ENCODE data around the gene LPIN1.

The LPIN1 gene

DNA sequence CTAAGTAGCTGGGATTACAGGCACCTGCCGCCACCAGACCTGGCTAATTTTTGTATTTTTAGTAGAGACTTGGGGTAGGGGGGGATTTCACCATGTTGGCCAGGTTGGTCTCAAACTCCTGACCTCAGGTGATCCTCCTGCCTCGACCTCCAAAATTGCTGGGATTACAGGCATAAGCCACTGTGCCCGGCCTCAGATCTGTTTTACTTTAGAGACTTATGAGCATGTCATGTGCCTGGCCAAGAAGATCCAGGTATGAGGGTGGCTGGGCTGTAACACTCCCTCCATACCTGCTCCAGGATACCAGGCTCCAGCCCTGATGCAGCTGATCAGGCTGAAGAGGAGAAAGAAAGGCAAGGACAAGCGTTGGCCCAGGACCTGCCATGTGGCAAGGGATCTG lies 125.0 kb downstream of the LPIN1 start:
- no peak for DNase-seq

DNA sequence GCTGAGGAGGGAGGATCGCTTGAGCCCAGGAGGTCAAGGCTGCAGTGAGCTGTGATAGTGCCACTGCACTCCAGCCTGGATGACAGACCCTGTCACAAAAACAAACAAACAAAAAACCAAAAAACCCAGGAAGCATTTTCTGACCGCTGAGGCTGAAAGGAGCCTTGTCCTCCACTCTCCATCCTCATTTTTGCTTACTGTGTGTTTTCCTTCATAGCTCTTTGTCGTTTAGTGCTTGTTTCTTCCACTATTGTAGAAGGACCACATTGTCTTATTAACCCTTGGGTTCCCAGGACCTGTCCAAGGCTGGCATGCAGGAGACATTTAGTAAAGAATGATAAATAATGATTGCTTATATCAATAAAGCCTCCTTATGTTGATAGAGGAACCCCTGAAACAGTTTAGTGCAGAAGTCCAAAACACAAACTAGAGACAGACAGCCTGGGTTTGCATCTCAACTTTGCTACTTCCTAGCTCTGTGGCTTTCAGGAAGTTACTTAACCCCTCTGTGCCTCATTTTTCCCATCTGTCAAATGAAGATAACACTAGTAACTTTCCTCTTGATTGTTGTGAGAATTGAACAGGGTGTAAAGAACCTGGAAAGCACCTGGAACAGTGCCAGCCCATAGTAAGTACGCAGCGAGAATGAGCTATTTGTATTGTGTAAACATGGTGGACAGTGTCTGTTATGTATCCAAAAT lies 126.0 kb downstream of the LPIN1 start:
- no peak for DNase-seq

DNA sequence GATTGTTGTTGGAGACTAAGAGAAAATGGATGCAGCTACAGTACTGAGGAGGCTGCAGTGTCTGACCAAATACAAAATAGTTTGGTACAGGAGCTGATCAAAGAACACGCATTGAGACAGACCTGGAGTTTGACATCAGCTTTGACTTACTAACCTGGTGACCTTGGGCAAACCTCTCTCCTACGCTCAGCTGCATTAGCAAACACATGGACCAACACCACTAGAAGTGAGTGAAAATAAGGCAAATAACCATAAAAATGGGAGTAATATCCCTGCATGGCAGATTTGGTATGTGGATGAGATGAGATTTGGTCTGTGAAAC lies 126.5 kb downstream of the LPIN1 start:
- no peak for DNase-seq

DNA sequence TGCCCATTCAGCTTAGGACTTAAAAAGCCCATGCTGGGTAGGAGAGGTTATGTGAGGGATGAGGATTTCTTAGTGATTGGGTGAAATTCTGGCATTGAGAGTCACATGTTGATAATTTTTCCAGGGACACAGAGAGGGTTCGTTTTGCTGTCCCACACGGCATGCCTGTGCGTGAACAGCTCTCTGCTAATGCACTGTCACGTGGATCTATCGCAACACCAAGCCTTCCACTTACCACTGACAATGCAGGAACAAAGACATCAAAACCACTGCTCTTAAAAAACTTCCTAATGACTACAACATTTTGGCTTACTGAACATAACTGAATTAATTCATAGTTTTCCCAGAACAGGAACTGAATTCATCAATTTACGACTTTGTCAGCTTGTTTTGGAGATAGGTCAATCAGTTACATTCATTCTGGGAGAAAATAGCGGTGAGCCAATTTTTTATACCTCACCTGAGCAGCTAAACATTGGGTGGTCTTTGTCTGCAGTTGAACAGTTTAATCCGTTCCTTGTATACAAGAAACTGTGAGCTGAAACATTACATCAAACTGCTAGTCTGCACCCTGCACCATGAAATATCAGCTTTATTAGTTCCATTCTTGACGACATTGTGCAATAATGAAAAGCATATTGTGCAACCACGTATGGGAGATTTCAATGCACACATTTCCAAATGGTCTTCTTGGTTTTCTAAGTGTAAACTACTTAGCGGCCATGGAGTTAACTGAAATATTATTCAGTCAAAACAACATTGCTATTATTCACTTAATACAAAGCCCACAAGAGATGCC lies 127.1 kb downstream of the LPIN1 start:
- DNase-seq = no peak

DNA sequence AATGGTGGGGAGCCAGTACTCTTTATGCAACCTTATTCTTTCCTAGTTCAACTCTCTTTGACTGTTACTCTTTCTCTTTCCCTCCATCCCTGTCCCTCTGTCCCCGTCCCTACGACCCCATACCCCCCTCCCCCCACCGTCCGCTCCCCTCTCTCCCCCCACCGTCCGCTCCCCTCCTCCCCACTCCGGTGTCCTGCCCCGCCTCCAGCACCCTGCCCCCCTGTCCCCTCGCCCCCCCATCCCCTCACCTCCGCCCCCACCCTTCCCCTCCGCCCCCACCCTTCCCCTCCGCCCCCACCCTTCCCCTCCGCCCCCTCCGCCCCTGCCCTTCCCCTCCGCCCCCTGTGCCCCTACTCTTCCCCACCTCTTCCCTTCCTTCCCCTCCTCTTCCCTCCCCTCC lies 128.4 kb downstream of the LPIN1 start:
- DNase-seq = no peak

DNA sequence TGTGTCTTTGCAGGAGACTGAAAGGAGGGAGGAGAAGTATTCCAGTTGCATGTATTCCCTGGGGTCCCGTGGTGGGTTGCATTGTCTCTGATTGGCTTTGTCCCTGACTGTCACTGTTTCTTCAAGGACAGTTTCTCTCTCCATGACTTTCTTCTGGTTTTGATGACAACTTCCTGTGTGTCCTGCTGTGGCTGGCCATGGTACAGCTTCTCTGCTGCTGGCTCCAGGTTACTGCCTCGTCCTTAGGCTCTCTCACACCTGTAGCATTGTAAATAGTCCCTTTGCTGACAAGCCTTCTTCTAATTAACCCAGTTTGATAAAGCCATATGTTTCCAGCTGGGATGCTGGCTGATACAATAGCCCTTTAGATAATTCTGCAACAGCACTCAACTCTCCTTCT lies 129.0 kb downstream of the LPIN1 start:
- DNase-seq = no peak

DNA sequence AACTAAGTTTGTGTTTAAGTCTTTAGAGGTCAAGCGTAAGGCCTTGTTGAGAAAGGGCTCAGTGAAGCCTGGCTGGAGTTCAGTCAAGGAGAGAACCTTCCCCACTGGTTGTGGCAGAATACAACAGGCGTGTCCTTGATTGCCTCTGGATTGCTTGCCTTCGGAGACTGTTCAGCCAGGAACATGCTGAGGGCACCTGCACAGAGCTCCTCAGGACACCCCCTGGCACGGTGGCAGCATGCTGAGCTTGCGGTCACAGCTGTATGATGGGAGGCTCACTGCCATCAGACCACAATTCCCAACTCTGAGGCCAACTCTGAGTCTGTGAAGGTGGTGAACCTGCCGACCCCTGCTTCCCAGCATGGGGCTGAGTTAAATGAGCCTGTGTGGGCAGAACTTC lies 130.0 kb downstream of the LPIN1 start:
- DNase-seq = no peak

DNA sequence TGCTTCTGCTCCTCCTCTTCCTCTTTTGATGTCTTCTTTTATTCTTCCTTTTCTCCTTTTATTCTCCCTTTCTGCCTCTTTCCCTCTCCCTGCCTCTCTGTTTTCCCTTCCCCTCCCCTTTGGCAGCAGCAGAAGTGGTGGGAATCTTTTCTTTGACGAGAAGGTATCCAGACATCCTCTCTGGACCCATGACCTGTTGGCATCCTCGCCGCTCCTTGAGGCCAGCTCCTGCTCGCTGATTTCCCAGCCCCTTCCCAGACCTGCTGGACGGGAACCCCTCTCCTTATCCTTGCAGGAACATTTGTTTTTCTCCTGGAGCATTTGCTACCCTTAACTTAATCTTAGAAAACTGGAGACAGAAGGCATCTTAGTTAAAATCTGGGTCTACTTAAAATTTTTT lies 130.5 kb downstream of the LPIN1 start:
- DNase-seq = no peak
